Coronary artery (tissue), 2 donors: Measurements from ENCODE around the gene GRID1.

Experiments used
- DNase-seq: peaks from one replicate; pipeline ENCODE4 v3.0.0-alpha.2; 2017; ENCODE audit warnings: low spot score
- H3K27ac ChIP-seq, 2 donors: fragments of 200-600 bp; sonication (generic); one replicate each; pipeline ENCODE4 v1.5.1; 2016 to 2019
- H3K4me3 ChIP-seq: fragments of 200-600 bp; sonication (generic); 2 replicates; pipeline ENCODE4 v1.5.1; 2016; ENCODE audit warnings: mild to moderate bottlenecking, moderate library complexity
- TF ChIP-seq, protein P1 (sequence below): fragments of 200-600 bp; sonication (generic); IDR thresholded peaks from one replicate; pipeline ENCODE4 v1.5.1; 2019; ENCODE audit warnings: antibody characterized with exemption

The GRID1 gene

DNA sequence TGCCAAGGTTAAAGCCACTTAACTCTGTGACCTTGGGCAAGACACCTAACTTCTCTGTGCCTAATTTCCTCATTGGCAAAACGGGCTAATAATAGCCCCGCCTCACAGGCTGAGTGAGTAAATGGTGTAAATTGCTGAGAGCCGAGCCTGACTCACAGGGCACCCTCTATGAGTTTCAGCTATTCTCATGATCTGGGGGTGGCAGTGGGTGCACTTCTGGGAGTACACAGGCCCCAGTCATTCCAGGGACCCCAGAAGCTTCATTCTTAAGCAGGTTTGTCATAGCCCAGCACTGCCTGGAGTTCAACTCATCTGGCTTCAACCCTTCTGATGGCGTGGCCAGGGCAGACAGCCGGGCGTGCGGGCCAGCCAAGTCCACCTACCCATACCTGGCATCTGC, 137.2 kb downstream of the GRID1 start:
- no peak for DNase-seq
- TF ChIP-seq, protein P1, sequence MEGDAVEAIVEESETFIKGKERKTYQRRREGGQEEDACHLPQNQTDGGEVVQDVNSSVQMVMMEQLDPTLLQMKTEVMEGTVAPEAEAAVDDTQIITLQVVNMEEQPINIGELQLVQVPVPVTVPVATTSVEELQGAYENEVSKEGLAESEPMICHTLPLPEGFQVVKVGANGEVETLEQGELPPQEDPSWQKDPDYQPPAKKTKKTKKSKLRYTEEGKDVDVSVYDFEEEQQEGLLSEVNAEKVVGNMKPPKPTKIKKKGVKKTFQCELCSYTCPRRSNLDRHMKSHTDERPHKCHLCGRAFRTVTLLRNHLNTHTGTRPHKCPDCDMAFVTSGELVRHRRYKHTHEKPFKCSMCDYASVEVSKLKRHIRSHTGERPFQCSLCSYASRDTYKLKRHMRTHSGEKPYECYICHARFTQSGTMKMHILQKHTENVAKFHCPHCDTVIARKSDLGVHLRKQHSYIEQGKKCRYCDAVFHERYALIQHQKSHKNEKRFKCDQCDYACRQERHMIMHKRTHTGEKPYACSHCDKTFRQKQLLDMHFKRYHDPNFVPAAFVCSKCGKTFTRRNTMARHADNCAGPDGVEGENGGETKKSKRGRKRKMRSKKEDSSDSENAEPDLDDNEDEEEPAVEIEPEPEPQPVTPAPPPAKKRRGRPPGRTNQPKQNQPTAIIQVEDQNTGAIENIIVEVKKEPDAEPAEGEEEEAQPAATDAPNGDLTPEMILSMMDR = no peak
- Histone ChIP-seq H3K4me3 (no peak overlapping the region), H3K27ac (no peak overlapping the region)

DNA sequence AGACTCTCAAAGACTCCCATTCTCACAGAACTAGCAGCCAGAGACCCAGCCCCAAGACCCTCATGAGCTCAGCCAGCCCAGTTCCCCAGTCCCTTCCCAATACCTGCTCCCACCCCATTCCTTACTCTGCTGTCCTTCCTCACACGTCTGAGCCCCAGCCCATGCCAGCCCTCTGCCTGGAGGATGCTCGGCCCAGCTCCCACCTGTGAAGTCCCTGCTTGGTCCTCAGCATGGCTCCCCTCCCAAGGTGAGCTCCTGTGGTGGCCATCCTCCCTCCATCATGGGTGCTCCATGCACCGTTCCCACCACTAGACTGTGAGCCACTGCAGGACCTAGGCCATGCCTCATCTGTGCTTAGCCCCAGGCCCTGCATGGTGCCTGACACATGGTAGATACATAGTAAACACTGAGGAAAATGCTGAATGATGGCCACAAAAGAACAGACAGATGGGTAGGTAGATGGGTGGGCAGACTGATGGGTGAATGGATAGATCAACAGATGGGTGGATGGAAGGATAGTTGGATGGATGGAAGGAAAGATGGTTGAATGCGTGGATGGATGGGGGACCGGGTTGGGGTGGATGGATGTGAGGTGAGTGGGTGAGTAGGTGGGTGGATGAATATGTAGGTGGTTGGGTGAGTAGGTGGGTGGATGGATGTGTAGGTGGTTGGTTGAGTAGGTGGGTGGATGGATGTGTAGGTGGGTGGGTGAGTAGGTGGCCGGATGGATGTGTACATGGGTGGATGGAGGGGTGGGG, 138.9 kb downstream of the GRID1 start:
- TF ChIP-seq, protein P1 = no peak
- no peak overlapping the region for H3K4me3 ChIP-seq
- H3K27ac ChIP-seq = no peak overlapping the region
- no peak for DNase-seq

DNA sequence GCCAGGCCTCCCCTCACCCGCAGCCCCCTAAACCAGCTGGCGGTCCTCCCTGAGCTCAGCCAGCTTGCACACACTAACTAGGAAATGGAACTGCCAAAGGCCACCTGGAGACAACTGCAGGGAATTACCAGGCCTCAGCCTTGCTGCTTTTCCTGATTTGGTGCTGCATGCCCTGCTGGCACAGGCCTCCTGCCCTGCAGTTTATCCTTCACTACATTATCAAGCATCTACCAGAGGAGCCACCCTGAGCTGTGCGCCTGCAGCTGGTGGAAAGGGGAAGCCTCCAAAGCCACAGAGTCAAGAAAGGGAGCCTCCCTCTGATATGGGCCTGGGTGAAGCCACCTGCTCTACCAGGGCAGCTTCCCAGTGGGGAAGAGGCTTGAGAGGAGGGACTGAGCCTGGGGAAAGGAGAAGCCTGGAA, 139.8 kb downstream of the GRID1 start:
- no peak for DNase-seq
- Histone ChIP-seq H3K27ac (no peak overlapping the region), H3K4me3 (no peak overlapping the region)
- TF ChIP-seq, protein P1 = no peak

DNA sequence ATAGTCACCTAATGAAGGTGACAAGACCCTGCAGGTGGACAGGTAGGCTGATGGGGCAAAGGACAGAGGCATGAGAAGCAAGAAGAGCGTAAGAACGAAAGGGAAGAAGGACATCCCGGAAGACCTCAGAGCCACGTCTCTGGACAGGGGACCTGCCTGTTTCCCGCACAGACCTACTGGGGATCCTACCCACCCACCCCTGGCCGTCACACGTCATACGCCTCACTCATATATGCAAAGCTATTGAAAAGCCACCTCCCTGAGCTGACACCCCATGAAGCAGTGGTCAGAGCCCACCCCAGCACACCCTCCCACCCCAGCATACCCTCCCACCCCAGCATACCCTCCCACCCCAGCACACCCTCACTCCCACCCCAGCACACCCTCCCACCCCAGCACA, 140.6 kb downstream of the GRID1 start:
- H3K4me3 ChIP-seq = no peak overlapping the region
- TF ChIP-seq, protein P1 = no peak
- DNase-seq = no peak
- H3K27ac ChIP-seq = no peak overlapping the region

DNA sequence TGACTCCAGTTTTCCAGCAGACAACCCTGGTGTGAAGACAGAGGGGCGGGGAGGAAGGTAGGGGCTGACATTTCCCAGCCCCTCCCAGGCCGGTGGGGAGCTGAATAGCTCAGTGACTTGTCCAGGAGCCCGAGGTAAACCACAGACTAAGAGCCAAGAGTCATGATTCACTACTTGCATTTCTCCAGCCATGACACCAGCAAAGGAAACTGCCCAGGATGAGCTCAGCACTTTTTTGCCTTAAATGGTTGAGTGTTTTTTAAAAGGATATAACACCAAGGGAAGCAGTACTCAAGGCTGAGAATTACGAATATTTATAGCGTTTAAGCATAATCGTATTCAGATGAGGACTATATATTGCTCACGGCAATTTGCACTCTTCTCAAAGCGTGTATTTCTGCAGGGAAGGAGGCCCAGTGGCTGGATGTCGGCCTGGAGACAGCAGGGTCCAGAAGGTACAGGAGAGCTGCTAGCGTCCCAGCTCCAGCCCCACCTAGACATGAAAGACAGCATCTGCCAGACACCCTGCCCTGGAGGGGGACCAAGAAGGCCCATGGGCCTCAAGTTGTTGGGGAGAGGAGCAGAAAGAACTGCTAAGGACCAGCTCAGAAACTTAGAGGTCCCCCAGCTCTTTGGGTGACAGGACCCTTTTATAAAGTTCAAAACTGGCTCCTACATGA, 141.4 kb downstream of the GRID1 start:
- TF ChIP-seq, protein P1 = no peak
- no peak for DNase-seq
- no peak overlapping the region for H3K27ac ChIP-seq
- no peak overlapping the region for H3K4me3 ChIP-seq

DNA sequence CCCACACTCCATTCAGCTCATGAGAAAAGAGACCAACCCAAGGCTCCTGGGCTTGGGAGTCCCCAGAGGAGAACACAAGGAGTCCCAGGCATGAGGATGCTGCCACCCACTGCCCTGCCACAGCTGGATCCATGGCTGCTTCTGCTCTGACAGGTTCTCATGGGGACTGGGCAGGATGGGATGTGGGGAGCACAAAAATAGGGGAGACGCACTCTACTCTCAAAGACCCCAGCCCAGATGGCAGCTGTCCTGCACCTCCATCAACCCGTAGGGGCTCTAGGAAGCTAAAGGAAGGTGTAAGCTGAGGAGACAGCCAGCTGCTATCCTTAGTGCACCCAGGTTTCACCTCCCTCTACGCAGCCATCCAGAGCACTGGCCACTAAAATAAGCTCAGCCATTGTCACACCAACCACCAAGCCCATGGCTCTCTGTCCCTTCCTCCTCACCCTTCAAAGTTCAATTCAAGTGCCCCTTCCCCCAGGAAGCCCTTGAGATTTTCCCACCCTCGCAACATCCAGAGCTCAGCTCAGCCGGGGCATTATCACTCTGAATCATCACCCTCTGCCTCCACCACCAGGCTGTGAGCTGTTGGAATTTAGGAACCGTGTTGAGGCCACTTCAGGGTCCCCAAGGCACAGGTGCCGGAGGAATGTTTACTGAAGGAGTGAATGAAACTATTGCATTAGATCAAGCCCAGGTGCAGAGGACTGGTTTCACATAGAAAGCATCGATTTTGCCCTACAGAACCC, 142.1 kb downstream of the GRID1 start:
- no peak for DNase-seq
- TF ChIP-seq, protein P1 = no peak

More for the DNA sequence above, 142.1 kb downstream of the GRID1 start:
- H3K4me3 ChIP-seq = no peak overlapping the region
- no peak overlapping the region for H3K27ac ChIP-seq
